OCI-LY3 (cell line): ENCODE data around the gene ECM2.

Experiments
- EZH2phosphoT487 ChIP-seq: fragments of 200-600 bp; shearing (Covaris generic); IDR thresholded peaks from 2 replicates; pipeline ENCODE4 v1.6.1; 2018; ENCODE audit warnings: antibody characterized with exemption, mixed run types, low read depth
- TF ChIP-seq, protein P1 (sequence below): fragments of 200-600, 300-600 bp; sonication (generic); IDR thresholded peaks from 2 replicates; pipeline ENCODE4 v1.5.1; 2014; ENCODE audit warnings: antibody characterized with exemption, low read length, low read depth

DNA sequence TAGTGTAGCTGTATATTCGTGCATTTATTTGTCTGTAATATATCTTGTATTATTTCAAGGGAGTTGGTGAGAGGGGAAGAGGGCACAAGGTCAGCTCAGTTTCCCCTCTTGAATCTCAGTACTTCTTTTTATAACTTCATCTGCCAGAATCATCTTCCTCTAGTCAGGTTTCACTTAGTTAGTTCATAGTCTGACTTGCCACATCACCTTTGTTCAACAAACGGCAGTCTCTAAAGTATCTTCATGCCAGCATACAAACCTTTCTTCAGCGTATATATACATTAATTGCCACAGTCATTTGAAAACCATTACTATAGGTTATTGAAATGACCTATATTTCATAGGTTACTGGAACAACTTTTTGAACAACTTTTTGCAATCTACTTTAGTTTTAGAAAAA is 1.6 kb downstream of the ECM2 start:
- TF ChIP-seq, protein P1, sequence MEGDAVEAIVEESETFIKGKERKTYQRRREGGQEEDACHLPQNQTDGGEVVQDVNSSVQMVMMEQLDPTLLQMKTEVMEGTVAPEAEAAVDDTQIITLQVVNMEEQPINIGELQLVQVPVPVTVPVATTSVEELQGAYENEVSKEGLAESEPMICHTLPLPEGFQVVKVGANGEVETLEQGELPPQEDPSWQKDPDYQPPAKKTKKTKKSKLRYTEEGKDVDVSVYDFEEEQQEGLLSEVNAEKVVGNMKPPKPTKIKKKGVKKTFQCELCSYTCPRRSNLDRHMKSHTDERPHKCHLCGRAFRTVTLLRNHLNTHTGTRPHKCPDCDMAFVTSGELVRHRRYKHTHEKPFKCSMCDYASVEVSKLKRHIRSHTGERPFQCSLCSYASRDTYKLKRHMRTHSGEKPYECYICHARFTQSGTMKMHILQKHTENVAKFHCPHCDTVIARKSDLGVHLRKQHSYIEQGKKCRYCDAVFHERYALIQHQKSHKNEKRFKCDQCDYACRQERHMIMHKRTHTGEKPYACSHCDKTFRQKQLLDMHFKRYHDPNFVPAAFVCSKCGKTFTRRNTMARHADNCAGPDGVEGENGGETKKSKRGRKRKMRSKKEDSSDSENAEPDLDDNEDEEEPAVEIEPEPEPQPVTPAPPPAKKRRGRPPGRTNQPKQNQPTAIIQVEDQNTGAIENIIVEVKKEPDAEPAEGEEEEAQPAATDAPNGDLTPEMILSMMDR: no peak
- TF ChIP-seq EZH2phosphoT487: no peak
